WI38 (cell line): ENCODE results near the gene CPSF2.
"Not testable (repeated sequence)": the region's sequence is repeated elsewhere in the genome, so short reads cannot be mapped to it uniquely, and the experiment has no call there.

Experiments used
- H3K4me3 ChIP-seq: 2 replicates; pipeline ENCODE4 v1.5.1; 2011; ENCODE audit warnings: low read depth, mild to moderate bottlenecking, control low read depth, low read length
- CTCF ChIP-seq: IDR thresholded peaks from 2 replicates; pipeline ENCODE4 v1.5.1; 2012; ENCODE audit warnings: low read depth, mild to moderate bottlenecking, control low read depth, low read length

Gene CPSF2

DNA sequence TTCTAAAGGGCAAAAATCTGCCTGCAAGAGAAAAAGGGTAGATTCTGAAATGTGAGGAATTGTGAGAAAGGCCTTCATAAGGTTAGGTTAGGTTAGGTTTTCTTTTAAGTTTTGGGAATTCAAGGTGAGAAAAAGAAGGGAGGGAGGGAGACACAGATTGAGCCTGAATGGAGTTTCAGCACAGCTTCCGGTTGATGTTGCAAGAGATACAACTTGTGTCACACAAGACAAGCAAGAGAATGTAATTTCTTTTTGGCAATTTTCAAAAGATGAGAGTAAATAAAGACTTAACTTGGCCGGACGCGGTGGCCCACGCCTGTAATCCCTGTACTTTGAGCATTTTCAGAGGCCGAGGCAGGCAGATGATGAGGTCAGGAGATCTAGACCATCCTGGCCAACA lies 63.8 kb downstream of the CPSF2 start:
- H3K4me3 ChIP-seq, result no peak overlapping the region
- TF ChIP-seq CTCF, result no peak

DNA sequence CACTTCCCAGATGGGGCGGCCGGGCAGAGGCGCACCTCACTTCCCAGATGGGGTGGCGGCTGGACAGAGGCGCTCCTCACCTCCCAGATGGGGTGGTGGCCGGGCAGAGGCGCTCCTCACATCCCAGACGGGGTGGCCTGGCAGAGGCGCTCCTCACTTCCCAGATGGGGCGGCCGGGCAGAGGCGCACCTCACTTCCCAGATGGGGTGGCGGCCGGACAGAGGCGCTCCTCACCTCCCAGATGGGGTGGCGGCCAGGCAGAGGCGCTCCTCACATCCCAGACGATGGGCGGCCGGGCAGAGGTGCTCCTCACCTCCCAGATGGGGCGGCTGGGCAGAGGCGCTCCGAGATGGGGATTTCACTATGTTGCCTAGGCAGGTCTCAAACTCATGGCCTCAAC lies 65.8 kb downstream of the CPSF2 start:
- not testable (repeated sequence) for H3K4me3 ChIP-seq

DNA sequence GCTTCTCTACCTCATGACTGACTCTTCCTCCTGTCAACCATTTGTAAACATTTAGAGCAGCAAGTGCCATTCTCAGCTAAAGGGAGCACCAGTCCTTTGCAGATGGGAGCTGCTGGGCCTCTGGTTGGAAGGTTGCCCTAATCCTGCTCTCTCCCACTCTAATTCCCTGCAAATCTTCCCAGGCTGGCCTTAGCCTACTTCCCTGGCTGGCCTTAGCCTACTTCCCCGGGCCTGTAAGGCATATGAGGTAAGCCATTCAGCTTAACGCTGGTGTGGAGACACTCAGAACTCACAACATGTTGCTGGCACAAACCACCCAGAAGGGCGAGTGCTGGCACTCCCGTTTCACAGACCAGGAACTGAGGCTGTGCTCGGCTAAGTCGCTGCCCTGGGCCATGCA lies 69.0 kb downstream of the CPSF2 start:
- no peak for TF ChIP-seq CTCF
- H3K4me3 ChIP-seq, result no peak overlapping the region

GRCh38 chr14:92198804-92199203 lies 77.0 kb downstream of the CPSF2 start:
- TF ChIP-seq CTCF, result no peak
- no peak overlapping the region for H3K4me3 ChIP-seq

- no peak overlapping the region for H3K4me3 ChIP-seq
- no peak for TF ChIP-seq CTCF
Measured at GRCh38 chr14:92199763-92200162, 78.0 kb downstream of the CPSF2 start.

GRCh38 chr14:92203116-92203515 lies 81.3 kb downstream of the CPSF2 start:
- TF ChIP-seq CTCF, result no peak

GRCh38 chr14:92204792-92205191 lies 83.0 kb downstream of the CPSF2 start:
- H3K4me3 ChIP-seq, result no peak overlapping the region
- no peak for TF ChIP-seq CTCF

More at GRCh38 chr14:92203116-92203515, 81.3 kb downstream of the CPSF2 start:
- no peak overlapping the region for H3K4me3 ChIP-seq
